ENCODE measurements around the gene CHRDL1. TPM values are rescaled to one million over a fixed set of nuclear protein-coding genes. Genes with fewer than 3 reads are reported as not detected.

Gene CHRDL1
- total and polyA plus RNA-seq, 3 experiments from 2014 or later: not detected

DNA sequence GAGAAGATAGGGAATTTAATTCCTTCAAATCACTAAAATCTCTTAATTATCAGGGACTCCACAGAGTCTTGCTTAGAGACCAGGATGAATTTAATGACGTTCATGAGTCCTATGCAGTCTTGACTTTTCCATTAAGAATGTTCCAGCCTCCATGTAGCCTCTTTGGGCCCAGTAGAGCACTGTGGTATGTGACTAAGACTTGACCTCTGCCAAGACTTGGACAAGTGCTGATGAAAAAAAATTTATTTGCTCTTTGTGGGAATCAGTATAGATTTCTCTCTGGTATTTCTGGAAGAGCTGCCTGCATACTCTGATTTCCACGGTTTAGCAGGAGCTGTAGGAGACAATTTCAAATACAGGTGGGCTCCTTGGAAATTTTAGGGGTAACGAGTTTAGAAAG is 40.6 kb downstream of the CHRDL1 start:
- Histone ChIP-seq H3K4me3 (ENCODE audit: low read length) (no peak overlapping the region), H3K36me3 (ENCODE audit: insufficient read depth, low read length) (no peaks in the 10 kb centered on the region), H3K27me3 (ENCODE audit: insufficient read depth, low read length, poor library complexity, severe bottlenecking) (no peaks in the 10 kb centered on the region), H3K4me1 (ENCODE audit: insufficient read depth, low read length) (no peaks in the 10 kb centered on the region), H3K9me3 (ENCODE audit: low read length) (no peaks in the 10 kb centered on the region), H3K27ac (ENCODE audit: low read depth, low read length) (no peak overlapping the region)
- CTCF ChIA-PET: no interaction called here
- H3K36me3 Mint-ChIP-seq: no peaks in the 10 kb centered on the region
- peaks cover 0 to 3% (median 0%) of the 10 kb centered on the region in 5 donors for H3K9me3 Mint-ChIP-seq
- no peak overlapping the region for H3K4me3 Mint-ChIP-seq
- H3K4me1 Mint-ChIP-seq: no peaks in the 10 kb centered on the region
- no peak for DNase-seq
- POLR2A ChIA-PET: no interaction called here
- no peak overlapping the region for H3K27ac Mint-ChIP-seq
- peaks cover 0 to 5% of the 10 kb centered on the region in 2 donors for H3K27me3 Mint-ChIP-seq

- Histone ChIP-seq H3K4me3 (ENCODE audit: low read length) (no peak overlapping the region), H3K9me3 (ENCODE audit: low read length) (no peaks in the 10 kb centered on the region), H3K36me3 (ENCODE audit: insufficient read depth, low read length) (no peaks in the 10 kb centered on the region), H3K27me3 (ENCODE audit: insufficient read depth, low read length, poor library complexity, severe bottlenecking) (no peaks in the 10 kb centered on the region), H3K27ac (ENCODE audit: low read depth, low read length) (no peak overlapping the region), H3K4me1 (ENCODE audit: insufficient read depth, low read length) (no peaks in the 10 kb centered on the region)
- Mint-ChIP-seq H3K36me3 (no peaks in the 10 kb centered on the region), H3K4me1 (no peaks in the 10 kb centered on the region), H3K9me3 (peaks cover 0 to 2% (median 0%) of the 10 kb centered on the region in 5 donors), H3K27ac (no peak overlapping the region), H3K27me3 (peaks cover 0 to 5% of the 10 kb centered on the region in 2 donors), H3K4me3 (no peak overlapping the region)
- POLR2A ChIA-PET: no interaction called here
- CTCF ChIA-PET: no interaction called here
- DNase-seq: no peak
Measured at GRCh38 chrX:110750526-110751189, 45.0 kb downstream of the CHRDL1 start.

- no peak overlapping the region for H3K27ac ChIP-seq (ENCODE audit: low read depth, low read length)
- no peaks in the 10 kb centered on the region for H3K36me3 ChIP-seq (ENCODE audit: insufficient read depth, low read length)
- DNase-seq: no peak
- peaks cover 0 to 6% of the 10 kb centered on the region in 2 donors for H3K27me3 Mint-ChIP-seq
- H3K4me3 Mint-ChIP-seq: no peak overlapping the region
- no peaks in the 10 kb centered on the region for H3K9me3 Mint-ChIP-seq
- H3K4me3 ChIP-seq (ENCODE audit: low read length): no peak overlapping the region
- no peaks in the 10 kb centered on the region for H3K36me3 Mint-ChIP-seq
- no peaks in the 10 kb centered on the region for H3K27me3 ChIP-seq (ENCODE audit: insufficient read depth, low read length, poor library complexity, severe bottlenecking)
- peak overlapping the region in 1 of 8 donors; percentile 4 for H3K27ac Mint-ChIP-seq
- ChIA-PET POLR2A (no interaction called here), CTCF (no interaction called here)
- no peaks in the 10 kb centered on the region for H3K4me1 ChIP-seq (ENCODE audit: insufficient read depth, low read length)
- no peaks in the 10 kb centered on the region for H3K9me3 ChIP-seq (ENCODE audit: low read length)
- no peaks in the 10 kb centered on the region for H3K4me1 Mint-ChIP-seq
Measured at GRCh38 chrX:110748256-110748806, 47.3 kb downstream of the CHRDL1 start.

- no peaks in the 10 kb centered on the region for H3K9me3 Mint-ChIP-seq
- H3K4me3 Mint-ChIP-seq: no peak overlapping the region
- no peak overlapping the region for H3K27ac Mint-ChIP-seq
- Histone ChIP-seq H3K4me1 (ENCODE audit: insufficient read depth, low read length) (no peaks in the 10 kb centered on the region), H3K36me3 (ENCODE audit: insufficient read depth, low read length) (no peaks in the 10 kb centered on the region), H3K27me3 (ENCODE audit: insufficient read depth, low read length, poor library complexity, severe bottlenecking) (no peaks in the 10 kb centered on the region), H3K4me3 (ENCODE audit: low read length) (no peak overlapping the region), H3K9me3 (ENCODE audit: low read length) (no peaks in the 10 kb centered on the region), H3K27ac (ENCODE audit: low read depth, low read length) (no peak overlapping the region)
- peaks cover 0 to 4% of the 10 kb centered on the region in 2 donors for H3K27me3 Mint-ChIP-seq
- DNase-seq: no peak
- ChIA-PET CTCF (no interaction called here), POLR2A (no interaction called here)
- H3K36me3 Mint-ChIP-seq: no peaks in the 10 kb centered on the region
- H3K4me1 Mint-ChIP-seq: no peaks in the 10 kb centered on the region
Measured at GRCh38 chrX:110746014-110746413, 49.6 kb downstream of the CHRDL1 start.

- CTCF ChIA-PET: no interaction called here
- H3K4me1 Mint-ChIP-seq: no peaks in the 10 kb centered on the region
- H3K27me3 Mint-ChIP-seq: peaks cover 0 to 1% of the 10 kb centered on the region in 2 donors
- H3K36me3 Mint-ChIP-seq: no peaks in the 10 kb centered on the region
- no peaks in the 10 kb centered on the region for H3K9me3 Mint-ChIP-seq
- H3K9me3 ChIP-seq (ENCODE audit: low read length): no peaks in the 10 kb centered on the region
- no peaks in the 10 kb centered on the region for H3K27me3 ChIP-seq (ENCODE audit: insufficient read depth, low read length, poor library complexity, severe bottlenecking)
- H3K4me3 Mint-ChIP-seq: no peak overlapping the region
- H3K27ac ChIP-seq (ENCODE audit: low read depth, low read length): no peak overlapping the region
- no peak overlapping the region for H3K4me3 ChIP-seq (ENCODE audit: low read length)
- H3K36me3 ChIP-seq (ENCODE audit: insufficient read depth, low read length): no peaks in the 10 kb centered on the region
- DNase-seq: no peak
- peak overlapping the region in 1 of 8 donors; percentile 7 for H3K27ac Mint-ChIP-seq
- POLR2A ChIA-PET: no interaction called here
- no peaks in the 10 kb centered on the region for H3K4me1 ChIP-seq (ENCODE audit: insufficient read depth, low read length)
Measured at GRCh38 chrX:110745288-110745687, 50.3 kb downstream of the CHRDL1 start.

DNA sequence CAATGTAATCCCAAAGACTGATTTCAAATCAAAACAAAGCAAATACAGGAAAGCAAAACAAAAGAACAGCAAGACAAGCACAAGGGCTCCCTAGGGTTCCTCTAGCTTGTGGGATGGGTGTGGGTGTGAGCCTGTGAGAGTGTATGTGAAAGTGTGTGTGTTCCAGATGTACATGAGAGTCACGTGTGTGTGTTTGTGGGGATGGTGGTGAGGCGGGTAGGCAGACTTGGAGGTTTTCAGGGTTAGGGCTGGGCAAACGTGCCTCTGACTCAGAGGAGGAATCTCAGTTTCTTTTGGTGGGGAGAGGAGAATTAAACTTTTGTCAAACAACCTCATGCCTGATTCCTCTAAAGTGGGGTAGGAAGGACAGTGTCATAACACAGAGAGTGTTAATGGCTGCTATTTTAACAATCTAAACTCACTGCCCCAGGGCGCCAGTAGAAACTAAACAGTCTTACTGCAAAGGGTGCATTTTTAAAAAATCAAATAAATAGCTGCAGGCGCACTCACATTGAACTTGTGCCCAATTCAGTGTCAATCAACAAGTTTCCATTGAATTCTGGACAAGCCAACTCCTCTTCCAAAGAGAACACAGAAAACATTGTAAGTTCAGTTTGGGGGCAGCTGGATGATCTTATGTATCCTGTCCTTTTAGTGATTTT is 51.8 kb downstream of the CHRDL1 start:
- Histone ChIP-seq H3K4me1 (ENCODE audit: insufficient read depth, low read length) (no peaks in the 10 kb centered on the region), H3K27ac (ENCODE audit: low read depth, low read length) (no peak overlapping the region), H3K4me3 (ENCODE audit: low read length) (no peak overlapping the region), H3K9me3 (ENCODE audit: low read length) (no peaks in the 10 kb centered on the region), H3K27me3 (ENCODE audit: insufficient read depth, low read length, poor library complexity, severe bottlenecking) (no peaks in the 10 kb centered on the region), H3K36me3 (ENCODE audit: insufficient read depth, low read length) (no peaks in the 10 kb centered on the region)
- CTCF ChIA-PET: no interaction called here
- Mint-ChIP-seq H3K4me3 (no peak overlapping the region), H3K9me3 (peaks cover 0 to 6% (median 0%) of the 10 kb centered on the region in 5 donors), H3K4me1 (no peaks in the 10 kb centered on the region), H3K36me3 (no peaks in the 10 kb centered on the region), H3K27ac (no peak overlapping the region), H3K27me3 (peaks cover 0 to 1% of the 10 kb centered on the region in 2 donors)
- DNase-seq: no peak
- POLR2A ChIA-PET: interaction anchor here (0.6 kb wide), 1 partner anchor 1012 kb away, joined by 5 read pairs; no protein-coding TSS in a partner anchor

DNA sequence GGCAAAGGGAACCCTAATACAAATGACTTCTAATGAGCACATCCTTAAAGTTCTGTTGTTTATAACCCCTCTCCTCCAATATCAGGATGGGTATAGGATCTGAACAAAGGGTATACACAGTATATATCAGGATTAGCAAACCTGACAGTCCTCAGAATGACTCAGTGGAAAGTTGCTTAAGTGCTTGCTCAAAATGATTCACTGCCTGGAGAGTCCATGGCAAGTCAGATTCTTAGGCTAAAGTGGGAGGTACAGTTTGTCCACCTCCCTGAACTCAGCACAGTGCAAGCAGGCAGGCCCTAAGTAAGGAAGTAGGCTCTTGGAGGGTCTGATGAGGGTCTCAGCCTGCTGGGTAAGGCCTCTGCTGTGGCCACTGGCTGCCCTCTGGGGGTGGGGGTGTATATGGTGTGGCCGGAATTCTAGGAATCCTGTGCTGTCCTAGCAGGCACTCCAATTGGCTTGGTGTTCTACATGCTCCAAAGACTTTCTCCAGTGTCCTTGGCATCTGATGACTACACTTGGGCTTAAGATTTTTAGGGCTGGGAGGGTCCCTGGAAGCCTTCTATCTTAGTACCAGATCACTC is 54.3 kb downstream of the CHRDL1 start:
- no peak overlapping the region for H3K4me3 ChIP-seq (ENCODE audit: low read length)
- Mint-ChIP-seq H3K27ac (no peak overlapping the region), H3K4me3 (no peak overlapping the region), H3K36me3 (no peaks in the 10 kb centered on the region), H3K27me3 (peaks cover 0 to 5% of the 10 kb centered on the region in 2 donors), H3K4me1 (no peaks in the 10 kb centered on the region), H3K9me3 (peaks cover 0 to 6% (median 0%) of the 10 kb centered on the region in 5 donors)
- no peaks in the 10 kb centered on the region for H3K4me1 ChIP-seq (ENCODE audit: insufficient read depth, low read length)
- no peak for DNase-seq
- CTCF ChIA-PET: no interaction called here
- no peaks in the 10 kb centered on the region for H3K9me3 ChIP-seq (ENCODE audit: low read length)
- H3K36me3 ChIP-seq (ENCODE audit: insufficient read depth, low read length): no peaks in the 10 kb centered on the region
- no peak overlapping the region for H3K27ac ChIP-seq (ENCODE audit: low read depth, low read length)
- no peaks in the 10 kb centered on the region for H3K27me3 ChIP-seq (ENCODE audit: insufficient read depth, low read length, poor library complexity, severe bottlenecking)
- POLR2A ChIA-PET: no interaction called here

DNA sequence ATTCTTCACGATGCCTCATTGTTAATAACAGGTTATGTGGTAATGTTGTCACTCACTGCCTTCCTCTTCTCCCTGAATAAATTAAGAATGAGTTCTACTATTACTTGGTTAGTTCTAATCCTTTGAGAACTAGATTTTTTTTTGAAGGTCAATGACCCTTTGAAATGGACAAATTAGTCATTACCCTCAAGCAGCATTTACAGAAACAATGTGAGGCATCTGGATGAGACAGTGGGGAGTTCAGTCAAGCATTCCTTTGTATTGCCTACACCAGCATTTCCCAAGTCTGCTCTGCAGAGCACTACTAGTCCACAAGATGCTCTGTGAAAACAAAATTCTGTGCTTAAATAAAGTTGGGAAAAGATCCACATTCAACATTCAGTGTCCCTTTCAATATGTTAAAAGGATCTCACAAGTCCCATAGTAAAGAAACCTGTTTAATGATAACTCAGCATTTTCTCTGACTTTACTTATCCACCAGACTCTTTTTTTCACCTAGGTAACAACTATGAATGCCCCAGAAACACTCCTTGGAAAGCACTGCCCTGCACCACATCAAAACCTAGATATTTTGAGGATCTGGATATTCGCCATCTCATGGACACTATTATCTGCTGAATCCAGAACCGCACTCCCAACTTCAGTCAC is 60.6 kb downstream of the CHRDL1 start:
- Histone ChIP-seq H3K4me1 (ENCODE audit: insufficient read depth, low read length) (no peaks in the 10 kb centered on the region), H3K36me3 (ENCODE audit: insufficient read depth, low read length) (no peaks in the 10 kb centered on the region), H3K27me3 (ENCODE audit: insufficient read depth, low read length, poor library complexity, severe bottlenecking) (no peaks in the 10 kb centered on the region), H3K27ac (ENCODE audit: low read depth, low read length) (no peak overlapping the region), H3K9me3 (ENCODE audit: low read length) (no peaks in the 10 kb centered on the region), H3K4me3 (ENCODE audit: low read length) (no peak overlapping the region)
- POLR2A ChIA-PET: no interaction called here
- no peaks in the 10 kb centered on the region for H3K36me3 Mint-ChIP-seq
- CTCF ChIA-PET: interaction anchor here (0.8 kb wide), 1 partner anchor 17 kb away, joined by 3 read pairs; no protein-coding TSS in a partner anchor
- no peak for DNase-seq
- no peak overlapping the region for H3K4me3 Mint-ChIP-seq
- H3K4me1 Mint-ChIP-seq: no peaks in the 10 kb centered on the region
- H3K9me3 Mint-ChIP-seq: peaks cover 0 to 3% (median 0%) of the 10 kb centered on the region in 5 donors
- peaks cover 0 to 9% of the 10 kb centered on the region in 2 donors for H3K27me3 Mint-ChIP-seq
- H3K27ac Mint-ChIP-seq: no peak overlapping the region
